HL-60 (cell line): ENCODE data around the gene WT1.

Source experiments
- DNase-seq, 2 experiments: peaks; one replicate each; pipeline ENCODE4 v3.0.0-alpha.2; 2010 to 2020; ENCODE audit warnings: low read depth in 1 of 2, low spot score in 1 of 2
- H3K27ac ChIP-seq: fragments of 250-450 bp; sonication (Bioruptor Pico); replicated peaks from 2 replicates; pipeline ENCODE4 v1.5.1; 2020; ENCODE audit warnings: mild to moderate bottlenecking, moderate library complexity
- H3K27me3 ChIP-seq: fragments of 250-450 bp; sonication (Bioruptor Pico); 2 replicates; pipeline ENCODE4 v1.5.1; 2021; ENCODE audit warnings: mild to moderate bottlenecking, moderate library complexity; ENCODE audit not compliant: insufficient read depth, poor library complexity, severe bottlenecking
- H3K4me3 ChIP-seq: replicated peaks from 2 replicates; pipeline ENCODE4 v1.5.1; 2011; ENCODE audit warnings: mild to moderate bottlenecking, control low read depth, low read length; ENCODE audit not compliant: insufficient read depth
- CTCF ChIP-seq: IDR thresholded peaks from one replicate; pipeline ENCODE4 v1.5.1; 2011; ENCODE audit warnings: low read length, control low read depth, inconsistent platforms; ENCODE audit not compliant: insufficient read depth
- GABPA ChIP-seq: IDR thresholded peaks from 2 replicates; pipeline ENCODE4 v1.6.1; 2012; ENCODE audit warnings: low read depth
- POLR2AphosphoS5 ChIP-seq: IDR thresholded peaks from 2 replicates; pipeline ENCODE4 v1.6.1; 2012; ENCODE audit warnings: low read depth
- REST ChIP-seq: IDR thresholded peaks from 2 replicates; pipeline ENCODE4 v1.6.1; 2012; ENCODE audit warnings: low read depth; ENCODE audit not compliant: insufficient replicate concordance
- SPI1 ChIP-seq: IDR thresholded peaks from 2 replicates; pipeline ENCODE4 v1.6.1; 2012; ENCODE audit warnings: low read depth, mild to moderate bottlenecking, borderline replicate concordance

WT1 gene

DNA sequence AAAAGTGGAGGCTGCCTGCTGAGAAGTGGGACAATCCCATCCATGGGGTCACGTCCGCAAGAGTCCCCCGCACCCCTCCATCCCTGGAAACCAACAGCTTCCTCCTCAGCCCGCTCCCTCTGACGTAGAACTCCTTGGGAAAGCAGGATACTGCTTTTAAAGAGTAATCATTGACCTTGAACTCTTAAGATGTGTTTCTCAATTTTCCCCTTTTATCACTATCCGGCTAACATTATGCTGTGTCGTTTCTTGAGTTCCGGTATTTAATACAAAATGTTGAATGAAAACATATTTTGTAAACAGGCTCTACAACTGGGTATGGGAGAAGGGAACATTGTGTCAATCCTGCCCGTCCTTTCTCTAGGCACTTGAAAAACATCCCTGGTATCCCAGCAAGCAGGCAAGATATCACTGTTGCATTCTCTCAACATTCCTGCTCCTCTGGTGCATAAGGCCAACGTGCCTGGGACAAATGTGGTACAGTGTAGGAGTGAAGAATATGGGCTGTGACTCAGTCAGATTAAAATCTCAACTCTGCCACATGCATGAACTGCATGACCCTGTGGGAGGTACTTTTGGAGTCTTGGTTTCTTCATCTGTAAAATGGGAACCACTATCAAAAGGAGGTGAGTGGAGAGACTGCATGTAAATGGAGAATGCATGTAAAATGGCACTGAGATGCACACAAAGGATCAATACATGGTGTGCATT, 52.8 kb downstream of the WT1 start:
- Histone ChIP-seq H3K4me3 (no peak overlapping the region), H3K27ac (no peak overlapping the region), H3K27me3 (no peaks in the 10 kb centered on the region)
- TF ChIP-seq POLR2AphosphoS5 = no peak
- DNase-seq = no peak

GRCh38 chr11:32381179-32381578, 54.2 kb downstream of the WT1 start:
- Histone ChIP-seq H3K4me3 (no peak overlapping the region), H3K27me3 (no peaks in the 10 kb centered on the region), H3K27ac (no peak overlapping the region)
- DNase-seq = no peak
- no peak for TF ChIP-seq POLR2AphosphoS5
- TF ChIP-seq CTCF = no peak
- TF ChIP-seq SPI1 = no peak
- no peak for TF ChIP-seq REST
- TF ChIP-seq GABPA = no peak

DNA sequence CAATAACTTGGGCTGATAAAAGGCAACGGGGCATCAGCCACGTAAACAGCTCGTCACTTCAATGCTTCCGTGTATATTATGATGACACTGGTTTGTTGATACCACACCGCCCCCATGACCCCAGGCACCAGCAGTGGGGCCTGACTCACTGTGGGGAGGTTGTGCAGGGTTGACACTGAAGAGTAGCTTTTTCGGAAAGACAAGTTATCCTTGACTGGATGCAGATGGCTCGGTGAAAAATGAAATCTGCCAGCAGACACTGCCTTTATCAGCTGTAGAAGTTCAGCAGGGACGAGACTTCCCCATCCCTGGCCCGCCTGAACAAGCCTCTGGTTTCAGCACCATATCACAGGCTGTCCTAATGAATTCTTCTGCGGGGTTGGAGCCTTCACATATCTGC, 55.6 kb downstream of the WT1 start:
- DNase-seq = no peak
- H3K27ac ChIP-seq = no peak overlapping the region
- no peak for TF ChIP-seq REST
- TF ChIP-seq POLR2AphosphoS5 = no peak
- TF ChIP-seq GABPA = no peak
- TF ChIP-seq SPI1 = no peak
- no peak for TF ChIP-seq CTCF
- no peaks in the 10 kb centered on the region for H3K27me3 ChIP-seq
- H3K4me3 ChIP-seq = no peak overlapping the region

GRCh38 chr11:32375826-32376225, 59.5 kb downstream of the WT1 start:
- H3K4me3 ChIP-seq = no peak overlapping the region
- no peak for TF ChIP-seq CTCF
- TF ChIP-seq GABPA = no peak
- TF ChIP-seq REST = no peak
- TF ChIP-seq POLR2AphosphoS5 = no peak
- no peak for TF ChIP-seq SPI1
- H3K27ac ChIP-seq = no peak overlapping the region
- DNase-seq = no peak
- H3K27me3 ChIP-seq = no peaks in the 10 kb centered on the region
